Dermis blood vessel endothelial cell (primary cell): ENCODE measurements around the gene ST6GAL1. TPM values are rescaled to one million over a fixed set of nuclear protein-coding genes. Genes with fewer than 3 reads are reported as not detected.

Source experiments
- DNase-seq: peaks from one replicate; pipeline ENCODE4 v3.0.0; 2010
- total RNA-seq: library from RNA; depleted of rRNA; stranded (reverse); fragments of >200 nt; gene quantifications from 2 replicates; pipeline ENCODE4 v1.2.3, GENCODE V29; 2014

ST6GAL1 gene
- total RNA-seq, 1 donor from 2014 or later = 104 TPM

GRCh38 chr3:187122261-187122660, 191.9 kb downstream of the ST6GAL1 start:
- no peak for DNase-seq

GRCh38 chr3:187125319-187126031, 195.1 kb downstream of the ST6GAL1 start:
- no peak for DNase-seq

Other genes with a start within 250 kb of the ST6GAL1 start
- gene KNG1, start 213.2 kb upstream of the ST6GAL1 start, total RNA-seq = not detected in 2 replicates
- gene EIF4A2, start 146.9 kb upstream of the ST6GAL1 start, total RNA-seq = 564 and 1,344 TPM in 2 replicates
- 27.9 and 32.0 TPM in 2 replicates for gene RFC4, start 124.0 kb upstream of the ST6GAL1 start, total RNA-seq
- gene ADIPOQ, start 87.8 kb upstream of the ST6GAL1 start, total RNA-seq = not detected in 2 replicates
- 9.7 and 14.6 TPM in 2 replicates for gene RPL39L, start 209.0 kb downstream of the ST6GAL1 start, total RNA-seq